ENCODE results near the gene RNF213.
A peak's percentile ranks its signal among the peaks of the same experiment; 100 is the strongest.

RNF213 gene

DNA sequence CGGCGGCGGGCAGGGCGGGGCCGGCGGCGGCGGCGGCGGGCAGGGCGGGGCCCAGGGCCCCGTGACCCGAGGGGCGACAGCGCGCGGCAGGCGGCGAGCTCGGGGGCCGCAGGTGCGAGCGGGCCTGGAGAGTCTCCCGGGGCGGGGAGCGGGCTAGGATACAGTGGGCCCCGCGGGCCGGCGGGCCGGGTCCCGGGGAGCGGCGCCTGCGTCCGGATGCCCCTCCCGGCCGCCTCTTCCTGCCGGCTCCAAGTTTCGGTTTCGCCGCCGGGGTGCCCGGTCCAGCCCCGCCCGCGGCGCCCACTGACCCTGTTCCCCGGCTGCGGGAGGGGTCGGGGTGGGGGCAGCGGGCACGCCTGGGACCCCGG, at the start of gene RNF213:
Gene RNF213 (plus strand): TSS at position 62 of the 368 bp plus-strand sequence. CDS start 2,830 bp downstream, outside the sequence.
- peak; percentile 68 for DNase-seq

DNA sequence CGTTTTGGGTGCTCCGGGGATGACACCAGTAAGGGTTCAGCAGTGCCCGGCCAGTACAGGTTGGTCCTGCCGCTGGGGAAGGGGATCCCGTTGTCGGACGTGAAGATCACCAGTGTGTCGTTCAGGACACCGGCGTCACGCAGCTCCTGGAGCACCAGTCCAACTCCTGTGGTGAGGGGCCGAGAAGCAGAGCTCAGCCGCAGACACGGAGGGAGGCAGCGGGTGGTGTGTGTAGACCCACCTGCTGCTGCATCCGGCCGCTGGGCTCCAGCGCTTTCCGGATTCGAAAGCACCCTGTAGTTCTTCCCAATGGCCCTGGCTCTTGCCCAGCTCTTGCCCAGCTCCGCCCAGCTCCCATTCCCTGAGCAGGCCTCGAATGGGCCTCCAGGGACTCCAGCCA, 48.5 kb upstream of the RNF213 start:
- no peak for DNase-seq

GRCh38 chr17:80212511-80212910, 48.1 kb upstream of the RNF213 start:
- DNase-seq = no peak

- no peak for DNase-seq
These were observed 47.5 kb upstream of the RNF213 start for GRCh38 chr17:80212962-80213642.

DNA sequence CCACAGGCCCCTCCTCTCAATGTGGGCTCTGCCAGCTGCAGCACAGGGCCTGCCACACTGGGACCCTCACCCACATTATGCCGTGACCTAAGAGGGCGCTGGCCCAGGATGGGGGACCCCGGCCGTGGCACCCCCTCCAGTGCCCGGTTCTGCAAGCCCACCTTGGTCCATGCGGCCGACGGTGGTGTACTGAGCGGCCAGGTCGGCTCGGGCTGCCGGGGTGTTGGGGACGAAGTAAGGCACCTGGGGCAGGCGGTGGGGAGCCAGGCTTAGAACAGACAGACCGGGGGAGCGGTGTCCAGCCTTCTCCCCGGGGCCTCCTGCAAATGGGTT, 47.0 kb upstream of the RNF213 start:
- DNase-seq = no peak

DNA sequence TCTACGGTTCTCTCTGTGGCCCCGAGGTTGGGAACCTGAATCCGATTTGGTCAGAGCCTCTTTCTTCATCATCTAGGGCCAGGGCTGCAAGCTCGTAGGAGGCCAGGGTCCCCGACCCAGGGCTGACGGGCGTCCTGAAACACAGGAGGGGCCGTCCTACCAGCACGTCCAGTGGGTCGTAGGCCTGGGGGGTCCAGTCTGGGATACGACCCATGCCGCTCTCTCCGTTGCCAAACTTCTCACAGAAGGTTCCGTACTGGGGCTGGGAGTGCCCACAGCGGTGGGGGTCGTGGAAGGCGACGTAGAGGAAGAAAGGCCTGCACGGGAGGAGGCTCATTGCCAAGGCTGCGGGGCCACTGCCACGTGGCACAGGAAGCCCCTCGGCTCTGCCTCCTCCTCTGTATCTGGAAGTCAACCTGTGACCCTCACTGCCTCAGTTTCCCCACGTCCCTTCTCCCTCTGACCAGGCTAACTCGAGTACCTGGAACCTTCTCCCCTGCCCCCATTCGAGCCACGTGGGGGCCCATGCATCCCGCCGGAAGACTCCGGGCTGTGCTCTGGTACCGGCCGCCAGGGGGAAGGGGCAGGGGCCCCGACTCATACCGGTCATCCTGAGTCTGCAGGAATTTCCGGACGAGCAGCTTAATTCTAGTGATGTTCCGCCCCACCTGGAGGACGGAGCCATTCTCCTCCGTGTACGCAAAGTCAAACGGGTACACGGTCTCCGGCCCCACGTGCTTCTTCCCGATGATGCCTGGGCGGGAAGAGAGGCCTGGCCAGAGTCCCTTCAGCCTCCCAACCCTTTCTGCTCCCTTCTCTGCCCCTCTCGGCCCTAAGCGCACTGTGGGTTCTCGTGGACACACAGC, 46.4 kb upstream of the RNF213 start:
- no peak for DNase-seq

- DNase-seq = no peak
These were observed 45.8 kb upstream of the RNF213 start for GRCh38 chr17:80214878-80215210.

DNA sequence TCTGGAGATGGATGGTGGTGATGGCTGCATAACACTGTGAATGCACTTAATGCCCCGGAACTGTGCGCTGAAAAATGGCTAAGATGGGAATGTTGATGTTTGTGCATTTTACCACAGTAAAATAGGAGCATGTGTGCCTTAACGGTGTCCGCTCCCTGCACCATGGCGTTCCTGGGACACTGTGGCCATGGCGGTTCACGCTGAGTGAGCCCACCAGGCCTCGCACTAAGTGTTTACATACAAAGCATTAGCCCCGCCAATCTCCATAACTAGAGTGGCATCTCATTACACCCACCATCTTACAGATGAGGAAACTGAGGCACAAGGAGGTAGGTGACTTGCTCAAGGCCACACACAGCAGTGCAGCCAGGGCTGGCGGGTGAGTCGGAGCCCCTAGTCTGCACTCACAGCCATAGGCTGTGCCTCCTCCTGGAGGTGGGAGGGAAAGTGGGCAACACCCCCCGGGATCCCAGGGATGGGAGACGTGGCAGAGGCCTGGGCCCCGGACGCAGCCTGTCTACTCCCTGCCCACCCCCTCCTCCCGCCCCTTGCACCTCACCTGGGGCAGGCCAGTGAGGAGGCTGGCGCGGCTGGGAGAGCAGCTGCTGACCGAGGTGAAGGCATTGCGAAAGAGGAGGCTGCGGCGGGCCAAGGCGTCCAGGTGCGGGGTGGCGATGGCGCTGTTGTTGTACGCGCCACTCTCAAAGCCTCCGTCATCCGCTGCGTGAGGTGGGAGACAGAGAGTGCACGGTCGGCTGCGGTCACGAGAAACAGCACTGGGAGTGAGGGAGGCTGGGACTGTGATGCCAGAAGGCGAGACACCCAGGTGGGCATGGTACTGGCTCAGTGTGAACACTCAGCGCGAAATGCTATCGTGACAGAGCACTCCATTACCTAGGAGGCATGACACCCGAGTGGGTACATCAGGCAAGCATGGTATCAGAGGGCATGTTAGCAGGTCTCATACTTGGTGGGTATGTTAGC, 43.9 kb upstream of the RNF213 start:
- DNase-seq = no peak

DNA sequence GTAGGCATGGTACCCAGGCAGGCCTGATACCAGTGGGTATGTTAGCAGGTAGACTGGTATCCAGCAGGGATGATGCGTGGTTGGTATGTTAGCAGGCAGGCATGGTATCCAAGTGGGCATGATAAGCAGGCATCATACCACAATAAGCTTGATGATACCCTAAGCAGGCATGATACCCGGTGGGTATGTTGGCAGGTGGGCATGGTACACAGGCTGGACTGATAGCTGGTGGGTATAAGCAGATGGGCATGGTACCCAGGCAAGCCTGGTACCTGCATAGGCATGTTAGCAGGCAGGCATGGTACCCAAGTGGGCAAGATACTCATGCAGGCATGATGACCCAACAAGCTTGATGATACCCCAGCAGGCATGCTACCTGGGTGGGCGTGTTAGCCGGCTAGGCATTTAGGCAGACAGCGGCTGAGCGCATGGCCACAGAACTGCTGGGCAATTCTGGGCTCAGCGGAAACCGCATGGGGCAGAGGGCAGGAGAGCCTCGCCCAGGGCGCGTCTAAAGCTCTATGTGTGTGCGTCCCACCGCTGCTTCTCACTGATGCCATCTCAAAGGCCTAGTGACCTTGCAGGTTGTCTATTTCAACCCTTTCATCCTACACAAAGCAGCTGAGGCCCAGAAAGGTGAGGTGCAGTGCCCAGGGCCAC, 42.8 kb upstream of the RNF213 start:
- DNase-seq = no peak

- DNase-seq = no peak
These were observed 42.3 kb upstream of the RNF213 start for GRCh38 chr17:80218391-80218790.

GRCh38 chr17:80219013-80219762, 41.5 kb upstream of the RNF213 start:
- peak; percentile 93 for DNase-seq

DNA sequence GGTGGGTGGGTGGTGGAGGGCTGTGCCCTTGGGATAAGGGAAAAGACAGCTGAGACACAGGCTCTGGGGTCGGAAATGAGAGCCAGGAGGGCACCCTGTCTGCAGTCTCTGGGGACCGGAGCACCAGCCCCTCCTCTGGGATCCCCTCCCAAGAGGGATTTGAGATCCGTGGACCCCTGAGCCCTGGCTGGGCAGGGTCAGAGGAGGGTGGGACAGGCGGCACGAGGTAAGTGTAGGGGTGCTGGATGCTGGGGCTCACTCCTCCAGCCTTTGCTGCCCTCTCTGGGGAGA, 40.9 kb upstream of the RNF213 start:
- DNase-seq = no peak

- DNase-seq = peak; percentile 79
These were observed 40.5 kb upstream of the RNF213 start, which contains the start of the genes SGSH and SLC26A11 for GRCh38 chr17:80220054-80220735. Gene SGSH, minus strand, starts transcription at chr17:80220333. Its CDS starts 20 bp downstream, at chr17:80220313. Gene SLC26A11, plus strand, starts transcription at chr17:80220427. Its CDS starts 1,134 bp downstream, at chr17:80221561.

DNA sequence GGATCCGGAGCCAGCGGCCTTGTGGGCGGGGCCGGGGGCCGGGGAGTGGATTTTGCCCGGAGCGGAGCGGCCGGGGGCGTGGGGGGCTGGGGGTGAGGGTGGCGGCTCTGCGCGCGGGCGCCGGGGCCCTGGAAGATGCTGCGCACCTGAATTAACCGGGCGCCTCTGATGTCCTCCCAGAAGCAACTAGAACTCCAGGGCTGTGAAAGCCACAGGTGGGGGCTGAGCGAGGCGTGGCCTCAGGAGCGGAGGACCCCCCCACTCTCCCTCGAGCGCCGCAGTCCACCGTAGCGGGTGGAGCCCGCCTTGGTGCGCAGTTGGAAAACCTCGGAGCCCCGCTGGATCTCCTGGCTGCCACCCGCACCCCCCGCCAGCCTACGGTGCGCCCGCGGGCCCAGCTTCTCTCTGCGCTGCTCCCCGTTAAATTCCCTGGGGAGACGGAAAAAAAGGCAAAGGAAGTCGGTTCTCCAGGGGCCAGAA, 39.9 kb upstream of the RNF213 start:
- DNase-seq = no peak

DNA sequence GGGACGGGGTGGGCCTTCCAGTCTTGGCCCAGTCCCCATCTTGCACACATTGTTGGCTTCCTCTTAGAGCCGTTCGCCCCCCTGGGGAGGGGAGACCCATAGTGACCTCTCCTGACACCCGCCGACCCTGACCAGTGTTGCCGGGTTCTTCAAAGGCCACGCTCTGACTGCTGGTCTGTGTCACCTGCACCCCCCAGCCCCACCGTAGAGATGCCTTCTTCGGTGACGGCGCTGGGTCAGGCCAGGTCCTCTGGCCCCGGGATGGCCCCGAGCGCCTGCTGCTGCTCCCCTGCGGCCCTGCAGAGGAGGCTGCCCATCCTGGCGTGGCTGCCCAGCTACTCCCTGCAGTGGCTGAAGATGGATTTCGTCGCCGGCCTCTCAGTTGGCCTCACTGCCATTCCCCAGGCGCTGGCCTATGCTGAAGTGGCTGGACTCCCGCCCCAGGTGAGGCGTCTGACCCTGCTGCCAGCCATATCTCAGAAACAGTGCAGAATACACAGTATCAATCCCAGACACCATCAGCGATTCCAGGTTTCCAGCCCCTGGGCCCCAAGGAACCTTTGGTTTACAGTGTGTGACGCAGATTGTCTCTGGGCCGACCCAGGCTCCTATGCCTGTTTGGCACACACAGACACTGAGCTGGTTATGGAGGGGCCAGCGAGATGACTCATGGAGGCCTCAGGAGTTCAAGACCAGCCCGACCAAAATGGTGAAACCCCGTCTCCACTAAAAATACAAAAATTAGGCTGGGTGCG, 39.1 kb upstream of the RNF213 start:
- no peak for DNase-seq

GRCh38 chr17:80222376-80223141, 38.1 kb upstream of the RNF213 start:
- DNase-seq = no peak

- DNase-seq = no peak
These were observed 37.4 kb upstream of the RNF213 start for GRCh38 chr17:80223142-80223815.

DNA sequence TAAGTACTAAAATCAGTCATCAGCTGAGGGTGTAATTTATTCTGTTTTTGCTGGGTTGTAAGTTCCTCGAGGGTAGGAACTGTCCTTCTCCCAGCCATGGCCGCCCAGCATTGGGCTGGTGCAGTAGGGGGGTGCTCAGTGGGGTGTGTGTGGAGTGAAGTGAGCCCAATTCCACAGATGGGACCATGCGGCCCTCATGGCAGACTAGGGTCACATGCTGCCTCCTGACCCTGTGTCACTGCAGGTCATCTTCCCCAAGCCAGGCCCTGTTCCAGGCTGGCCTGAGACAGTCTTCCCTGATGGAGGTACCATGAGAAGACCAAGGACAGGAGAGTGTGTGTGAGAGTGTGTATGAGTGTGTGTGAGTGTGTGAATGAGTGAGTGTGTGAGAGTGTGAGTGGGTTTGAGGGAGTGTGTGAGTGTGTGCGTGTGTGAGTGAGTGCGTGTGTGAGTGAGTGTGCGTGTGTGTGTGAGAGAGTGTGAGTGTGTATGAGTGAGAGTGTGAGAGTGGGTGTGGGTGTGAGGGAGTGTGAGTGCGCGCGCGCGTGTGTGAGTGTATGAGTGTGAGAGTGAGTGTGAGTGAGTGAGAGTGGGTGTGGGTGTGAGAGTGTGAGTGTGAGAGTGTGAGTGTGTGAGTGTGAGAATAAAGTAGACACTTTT, 36.7 kb upstream of the RNF213 start:
- DNase-seq = no peak

DNA sequence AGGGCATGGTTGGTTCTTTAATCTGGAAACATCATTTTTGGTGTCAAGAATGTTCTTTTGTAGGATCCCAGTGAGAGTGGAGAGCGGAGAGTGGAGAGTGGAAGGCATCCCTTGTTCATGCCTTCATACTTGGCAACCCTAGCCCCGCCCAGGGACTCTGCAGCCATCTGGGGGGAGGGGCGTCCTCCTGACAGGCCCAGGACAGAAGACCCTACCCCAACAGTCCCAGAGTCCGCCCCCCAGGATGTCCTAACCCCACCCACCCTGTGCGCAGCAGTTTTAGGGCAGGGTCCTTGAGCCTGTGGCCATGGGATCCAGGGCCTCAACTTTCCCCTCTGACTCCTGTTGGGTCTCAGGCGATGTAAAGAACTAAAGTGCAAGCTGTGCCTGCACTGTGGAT, 36.0 kb upstream of the RNF213 start:
- DNase-seq = no peak

Data from activated CD4-positive, alpha-beta T cell treated with anti-CD3 and anti-CD28 coated beads, Interleukin-10, Interleukin-2, amounts not matched to agents 100 ng/mL and 50 ng/mL, durations not matched to agents 16 hours and 8 hours (primary cell).